Spleen (tissue), 7 donors: ENCODE data around the gene IFNLR1.

Experiments used
- CTCF ChIP-seq, 11 experiments: fragments of 200-600 bp in 7 of 11; fragments of 450-650 bp in 4 of 11; sonication (generic) in 4 of 11; IDR thresholded peaks in 8 of 11; conservative IDR thresholded peaks in 3 of 11; 1 replicate in 7 of 11; 2 replicates in 4 of 11; pipeline versions ENCODE4 v1.4.0 to v1.8.0; 2016 to 2021; ENCODE audit warnings: antibody characterized with exemption in 11 of 11, inconsistent platforms in 4 of 11, mild to moderate bottlenecking in 1 of 11
- POLR2A ChIP-seq, 3 donors: fragments of 450-650 bp; IDR thresholded peaks; one replicate each; pipeline ENCODE4 v1.5.1; 2017; ENCODE audit warnings: antibody characterized with exemption in 3 of 3, mild to moderate bottlenecking in 1 of 3
- donor health status: DM: no; HTN: no; CAD: no; lungs with moderate emphysema.
- donor health status: DM: no; HTN: no; CAD: no.
- donor health status: DM: no; HTN: no; CAD: no.

- TF ChIP-seq POLR2A (IDR thresholded peaks at IDR 0.05) (no peak), CTCF (IDR thresholded peaks at IDR 0.05 in 8 of 11, conservative IDR thresholded peaks at IDR 0.05 in 3 of 11) (no peak)
Observed at GRCh38 chr1:24206516-24207394, 19.7 kb upstream of the IFNLR1 start.
